H9 (cell line): Measurements from ENCODE around the gene TACO1. TPM values are rescaled to one million over a fixed set of nuclear protein-coding genes. Genes with fewer than 3 reads are reported as not detected.

Source experiments
- DNase-seq: peaks from one replicate; pipeline ENCODE4 v3.0.0-alpha.2; 2017
- H2AFZ ChIP-seq: one replicate; pipeline ENCODE4 v1.6.1; 2013; ENCODE audit warnings: mild to moderate bottlenecking, low read length, control low read depth, moderate library complexity
- H2AK5ac ChIP-seq: 2 replicates; pipeline ENCODE4 v1.6.1; 2013; ENCODE audit warnings: low read length, control low read depth, mixed read lengths; ENCODE audit not compliant: insufficient read length
- H2BK120ac ChIP-seq: one replicate; pipeline ENCODE4 v1.6.1; 2013; ENCODE audit warnings: low read depth, mild to moderate bottlenecking, low read length, control low read depth, inconsistent platforms; ENCODE audit not compliant: poor library complexity, severe bottlenecking
- H2BK12ac ChIP-seq: 2 replicates; pipeline ENCODE4 v1.6.1; 2013; ENCODE audit warnings: low read length, control low read depth, mixed read lengths, low read depth; ENCODE audit not compliant: insufficient read length
- H2BK15ac ChIP-seq: 2 replicates; pipeline ENCODE4 v1.6.1; 2013; ENCODE audit warnings: low read depth, low read length, control low read depth
- H2BK20ac ChIP-seq: one replicate; pipeline ENCODE4 v1.6.1; 2013; ENCODE audit warnings: low read depth, mild to moderate bottlenecking, low read length, control low read depth, inconsistent platforms; ENCODE audit not compliant: poor library complexity, severe bottlenecking
- H2BK5ac ChIP-seq: 2 replicates; pipeline ENCODE4 v1.6.1; 2013; ENCODE audit warnings: low read length, control low read depth, mixed read lengths; ENCODE audit not compliant: insufficient read length
- H3K14ac ChIP-seq: 2 replicates; pipeline ENCODE4 v1.6.1; 2013; ENCODE audit warnings: low read length, control low read depth; ENCODE audit not compliant: insufficient read depth
- H3K18ac ChIP-seq: 2 replicates; pipeline ENCODE4 v1.6.1; 2013; ENCODE audit warnings: low read depth, mild to moderate bottlenecking, mixed read lengths, low read length, control low read depth; ENCODE audit not compliant: insufficient read length
- H3K23ac ChIP-seq: 2 replicates; pipeline ENCODE4 v1.6.1; 2013; ENCODE audit warnings: low read length, control low read depth, mixed read lengths, low read depth; ENCODE audit not compliant: insufficient read length
- H3K23me2 ChIP-seq: 2 replicates; pipeline ENCODE4 v1.6.1; 2013; ENCODE audit warnings: low read depth, mild to moderate bottlenecking, mixed read lengths, low read length, control low read depth; ENCODE audit not compliant: insufficient read length, poor library complexity, severe bottlenecking
- H3K27ac ChIP-seq: 2 replicates; pipeline ENCODE4 v1.5.1; 2013; ENCODE audit warnings: low read length, control low read depth, mixed read lengths, low read depth; ENCODE audit not compliant: insufficient read length
- H3K27me3 ChIP-seq: 2 replicates; pipeline ENCODE4 v1.6.1; 2013; ENCODE audit warnings: low read length, control low read depth, inconsistent platforms; ENCODE audit not compliant: insufficient read depth
- H3K4ac ChIP-seq: 2 replicates; pipeline ENCODE4 v1.6.1; 2013; ENCODE audit warnings: low read depth, mild to moderate bottlenecking, control low read depth, inconsistent platforms, low read length, moderate library complexity
- H3K4me1 ChIP-seq: 2 replicates; pipeline ENCODE4 v1.6.1; 2013; ENCODE audit warnings: low read length, control low read depth, inconsistent platforms; ENCODE audit not compliant: insufficient read depth
- H3K4me2 ChIP-seq: 2 replicates; pipeline ENCODE4 v1.6.1; 2013; ENCODE audit warnings: low read length, control low read depth, mixed read lengths; ENCODE audit not compliant: insufficient read length, insufficient read depth
- H3K56ac ChIP-seq: 2 replicates; pipeline ENCODE4 v1.6.1; 2013; ENCODE audit warnings: low read depth, mild to moderate bottlenecking, mixed read lengths, low read length, control low read depth; ENCODE audit not compliant: insufficient read length
- H3K79me1 ChIP-seq: 2 replicates; pipeline ENCODE4 v1.6.1; 2013; ENCODE audit warnings: low read depth, mild to moderate bottlenecking, moderate library complexity, low read length, control low read depth, inconsistent platforms; ENCODE audit not compliant: insufficient read depth, poor library complexity, severe bottlenecking
- H3K79me2 ChIP-seq: 2 replicates; pipeline ENCODE4 v1.6.1; 2013; ENCODE audit warnings: low read length, control low read depth, inconsistent platforms; ENCODE audit not compliant: insufficient read depth
- H3K9ac ChIP-seq: 2 replicates; pipeline ENCODE4 v1.6.1; 2013; ENCODE audit warnings: low read length, control low read depth, mixed read lengths; ENCODE audit not compliant: insufficient read length; ENCODE audit errors: extremely low read depth
- H3K9me3 ChIP-seq: one replicate; pipeline ENCODE4 v1.6.1; 2013; ENCODE audit warnings: low read depth, low read length, inconsistent platforms; ENCODE audit not compliant: control insufficient read depth
- H3T11ph ChIP-seq: one replicate; pipeline ENCODE4 v1.6.1; 2013; ENCODE audit warnings: mild to moderate bottlenecking, low read length, control low read depth, inconsistent platforms
- H4K20me1 ChIP-seq: one replicate; pipeline ENCODE4 v1.6.1; 2013; ENCODE audit not compliant: control insufficient read depth, insufficient read length, insufficient read depth
- H4K5ac ChIP-seq: 2 replicates; pipeline ENCODE4 v1.6.1; 2013; ENCODE audit warnings: low read depth, mild to moderate bottlenecking, mixed read lengths, low read length, control low read depth; ENCODE audit not compliant: insufficient read length
- H4K8ac ChIP-seq: replicated peaks from 2 replicates; pipeline ENCODE4 v1.6.1; 2013; ENCODE audit warnings: low read length, control low read depth, mixed read lengths, low read depth; ENCODE audit not compliant: insufficient read length
- H4K91ac ChIP-seq: 2 replicates; pipeline ENCODE4 v1.6.1; 2013; ENCODE audit warnings: low read depth, mild to moderate bottlenecking, moderate library complexity, mixed read lengths, low read length, control low read depth; ENCODE audit not compliant: insufficient read length
- H3K27ac Mint-ChIP-seq, 3 experiments: 2 replicates in 2 of 3; 3 replicates in 1 of 3; pipeline ENCODE4 v1.8.0; 2020 to 2021; ENCODE audit warnings: mixed read lengths in 3 of 3, mild to moderate bottlenecking in 1 of 3, moderate library complexity in 1 of 3
- H3K27me3 Mint-ChIP-seq: 2 replicates; pipeline ENCODE4 v1.8.0; 2021; ENCODE audit warnings: low read depth, mild to moderate bottlenecking, moderate library complexity, mixed read lengths
- H3K36me3 Mint-ChIP-seq, 3 experiments: 2 replicates in 2 of 3; 3 replicates in 1 of 3; pipeline ENCODE4 v1.8.0; 2020 to 2021; ENCODE audit warnings: low read depth in 3 of 3, mixed read lengths in 3 of 3; ENCODE audit not compliant: insufficient read depth in 1 of 3
- H3K4me1 Mint-ChIP-seq, 2 experiments: 2 replicates each; pipeline ENCODE4 v1.8.0; 2020; ENCODE audit warnings: mixed read lengths in 2 of 2
- H3K4me3 Mint-ChIP-seq, 2 experiments: 2 replicates in 1 of 2; 3 replicates in 1 of 2; pipeline ENCODE4 v1.8.0; 2020 to 2021; ENCODE audit warnings: mild to moderate bottlenecking in 2 of 2, mixed read lengths in 2 of 2, moderate library complexity in 1 of 2
- H3K9me3 Mint-ChIP-seq, 2 experiments: 2 replicates in 1 of 2; 3 replicates in 1 of 2; pipeline ENCODE4 v1.8.0; 2020; ENCODE audit warnings: mild to moderate bottlenecking in 2 of 2, mixed read lengths in 2 of 2, moderate library complexity in 1 of 2
- CTCF ChIP-seq: fragments of 200-600 bp; sonication (generic); conservative IDR thresholded peaks from 3 replicates; pipeline ENCODE4 v1.8.0; 2021; ENCODE audit warnings: antibody characterized with exemption, mild to moderate bottlenecking
- WGBS: extraction: QIAGEN DNeasy Blood & Tissue Kit; methylation state at CpG from one replicate; pipeline ENCODE4 v1.1.7; 2013; ENCODE audit warnings: missing lambda C conversion rate, low lambda C conversion rate, mixed read lengths; ENCODE audit not compliant: insufficient read length; ENCODE audit errors: extremely low coverage; 5-methylcytosine and 5-hydroxymethylcytosine counted together
- total RNA-seq: library from RNA; stranded (reverse); gene quantifications from 2 replicates; pipeline ENCODE4 v1.2.1, GENCODE V29; 2021

The TACO1 gene
- total RNA-seq, 1 experiment from 2014 or later: 30.2 TPM

- TF ChIP-seq CTCF: no peak
- no peak overlapping the region for H2BK15ac ChIP-seq
- no CpG with 5 or more reads among the region's 6 CpGs for WGBS
- H3K4me1 Mint-ChIP-seq: peaks cover 9 to 16% of the 10 kb centered on the region in 2 experiments
- H2AFZ ChIP-seq: no peak overlapping the region
- no peak overlapping the region for H4K8ac ChIP-seq
- no peak overlapping the region for H3K14ac ChIP-seq
- no peak overlapping the region for H4K5ac ChIP-seq
- H3K9ac ChIP-seq: no peak overlapping the region
- no peaks in the 10 kb centered on the region for H3K27me3 ChIP-seq
- H3K36me3 Mint-ChIP-seq: peaks cover 0 to 4% (median 0%) of the 10 kb centered on the region in 3 experiments; a peak in 1 of 7 replicates
- no peaks in the 10 kb centered on the region for H3K27me3 Mint-ChIP-seq
- H3K23me2 ChIP-seq: no peaks in the 10 kb centered on the region
- H2BK12ac ChIP-seq: no peak overlapping the region
- no peaks in the 10 kb centered on the region for H3K9me3 Mint-ChIP-seq
- no peak overlapping the region for H3K4me2 ChIP-seq
- no peaks in the 10 kb centered on the region for H4K20me1 ChIP-seq
- H3K23ac ChIP-seq: no peak overlapping the region
- no peak for DNase-seq
- no peak overlapping the region for H2BK5ac ChIP-seq
- H3T11ph ChIP-seq: no peak overlapping the region
- no peak overlapping the region for H3K56ac ChIP-seq
- no peak overlapping the region for H3K27ac ChIP-seq
- no peaks in the 10 kb centered on the region for H3K79me2 ChIP-seq
- no peak overlapping the region for H4K91ac ChIP-seq
- H3K18ac ChIP-seq: no peak overlapping the region
- no peak overlapping the region for H2BK120ac ChIP-seq
- no peaks in the 10 kb centered on the region for H3K4me1 ChIP-seq
- no peak overlapping the region for H3K27ac Mint-ChIP-seq
- H3K9me3 ChIP-seq: no peaks in the 10 kb centered on the region
- no peak overlapping the region for H3K4me3 Mint-ChIP-seq
- H3K79me1 ChIP-seq: no peaks in the 10 kb centered on the region
- H2AK5ac ChIP-seq: no peak overlapping the region
- no peak overlapping the region for H2BK20ac ChIP-seq
- no peak overlapping the region for H3K4ac ChIP-seq
Measured at GRCh38 chr17:63596856-63597586, 3.7 kb upstream of the TACO1 start.
